ENCODE results near the gene YKT6.

YKT6 gene

GRCh38 chr7:44228571-44229350 lies 28.0 kb downstream of the YKT6 start:
- in situ Hi-C loops (cut with HindIII; ENCODE audit: low sequenced_read_pairs) = no loop called here

GRCh38 chr7:44229546-44230105 lies 28.8 kb downstream of the YKT6 start:
- in situ Hi-C loops (cut with HindIII; ENCODE audit: low sequenced_read_pairs) = no loop called here

- in situ Hi-C loops (cut with HindIII; ENCODE audit: low sequenced_read_pairs) = no loop called here
Measured at GRCh38 chr7:44230286-44230685, 29.5 kb downstream of the YKT6 start.

- in situ Hi-C loops (cut with HindIII; ENCODE audit: low sequenced_read_pairs) = no loop called here
Measured at GRCh38 chr7:44231088-44231487, 30.3 kb downstream of the YKT6 start.

- in situ Hi-C loops (cut with HindIII; ENCODE audit: low sequenced_read_pairs) = no loop called here
Measured at GRCh38 chr7:44232396-44232795, 31.6 kb downstream of the YKT6 start.

- in situ Hi-C loops (cut with HindIII; ENCODE audit: low sequenced_read_pairs) = no loop called here
Measured at GRCh38 chr7:44232901-44233715, 32.3 kb downstream of the YKT6 start.

- in situ Hi-C loops (cut with HindIII; ENCODE audit: low sequenced_read_pairs) = no loop called here
Measured at GRCh38 chr7:44235066-44235465, 34.3 kb downstream of the YKT6 start.

GRCh38 chr7:44235582-44236332 lies 35.0 kb downstream of the YKT6 start:
- in situ Hi-C loops (cut with HindIII; ENCODE audit: low sequenced_read_pairs) = no loop called here

- in situ Hi-C loops (cut with HindIII; ENCODE audit: low sequenced_read_pairs) = no loop called here
Measured at GRCh38 chr7:44236333-44236728, 35.6 kb downstream of the YKT6 start.

GRCh38 chr7:44237696-44238095 lies 36.9 kb downstream of the YKT6 start:
- in situ Hi-C loops (cut with HindIII; ENCODE audit: low sequenced_read_pairs) = no loop called here

- in situ Hi-C loops (cut with HindIII; ENCODE audit: low sequenced_read_pairs) = no loop called here
Measured at GRCh38 chr7:44238116-44238695, 37.4 kb downstream of the YKT6 start.

- in situ Hi-C loops (cut with HindIII; ENCODE audit: low sequenced_read_pairs) = no loop called here
Measured at GRCh38 chr7:44239361-44239760, 38.6 kb downstream of the YKT6 start.

GRCh38 chr7:44240376-44240775 lies 39.6 kb downstream of the YKT6 start:
- in situ Hi-C loops (cut with HindIII; ENCODE audit: low sequenced_read_pairs) = loop anchor here (10.0 kb wide), 1 partner anchor 224 kb away; no protein-coding TSS in a partner anchor

- in situ Hi-C loops (cut with HindIII; ENCODE audit: low sequenced_read_pairs) = loop anchor here (10.0 kb wide), 1 partner anchor 224 kb away; no protein-coding TSS in a partner anchor
Measured at GRCh38 chr7:44240983-44241510, 40.3 kb downstream of the YKT6 start.

- in situ Hi-C loops (cut with HindIII; ENCODE audit: low sequenced_read_pairs) = loop anchor here (10.0 kb wide), 1 partner anchor 223 kb away; no protein-coding TSS in a partner anchor
Measured at GRCh38 chr7:44242091-44242490, 41.3 kb downstream of the YKT6 start.

- in situ Hi-C loops (cut with HindIII; ENCODE audit: low sequenced_read_pairs) = loop anchor here (10.0 kb wide), 1 partner anchor 221 kb away; no protein-coding TSS in a partner anchor
Measured at GRCh38 chr7:44244282-44244681, 43.5 kb downstream of the YKT6 start.

- in situ Hi-C loops (cut with HindIII; ENCODE audit: low sequenced_read_pairs) = loop anchor here (5.0 to 10.0 kb wide), 2 partner anchors 41 to 218 kb away; no protein-coding TSS in a partner anchor
Measured at GRCh38 chr7:44246396-44247113, 45.8 kb downstream of the YKT6 start.

GRCh38 chr7:44247868-44248651 lies 47.3 kb downstream of the YKT6 start:
- in situ Hi-C loops (cut with HindIII; ENCODE audit: low sequenced_read_pairs) = loop anchor here (5.0 to 10.0 kb wide), 2 partner anchors 39 to 217 kb away; no protein-coding TSS in a partner anchor
